H1 (cell line): ENCODE measurements around the gene ATXN2. TPM values are rescaled to one million over a fixed set of nuclear protein-coding genes. Genes with fewer than 3 reads are reported as not detected.

Source experiments
- CTCF ChIA-PET: fragments of 300-600 bp; sonication (Branson Sonifier 250); formaldehyde crosslinking; loops from one replicate; lab custom pipeline; 2021; ENCODE audit not compliant: partially characterized antibody; lab: Charles Lee
- POLR2A ChIA-PET: fragments of 300-600 bp; sonication (Branson Sonifier 250); formaldehyde crosslinking; loops from one replicate; lab custom pipeline; 2021; ENCODE audit warnings: inconsistent platforms; ENCODE audit not compliant: partially characterized antibody; lab: Charles Lee
- DNase-seq, 2 experiments: peaks; one replicate each; pipeline versions ENCODE4 v3.0.0 to v3.0.0-alpha.2; 2010 to 2022; ENCODE audit warnings: low spot score in 2 of 2, low read depth in 1 of 2, mixed read lengths in 1 of 2
- FAIRE-seq: peaks from 2 replicates; lab custom pipeline; 2011; peaks lifted over from hg19 to GRCh38; lab: Jason Lieb, UNC
- H2AFZ ChIP-seq: 2 replicates; pipeline ENCODE4 v1.8.1; 2012; ENCODE audit warnings: low read length, inconsistent platforms
- H2AK5ac ChIP-seq: 2 replicates; pipeline ENCODE4 v1.6.1; 2013; ENCODE audit warnings: low read depth, low read length
- H2BK120ac ChIP-seq: replicated peaks from 2 replicates; pipeline ENCODE3; 2013; ENCODE audit warnings: low read depth, low read length, inconsistent platforms
- H2BK12ac ChIP-seq: 2 replicates; pipeline ENCODE4 v1.6.1; 2013; ENCODE audit warnings: low read depth, low read length
- H2BK15ac ChIP-seq: 2 replicates; pipeline ENCODE4 v1.6.1; 2013; ENCODE audit warnings: low read length
- H2BK20ac ChIP-seq: 2 replicates; pipeline ENCODE4 v1.6.1; 2013; ENCODE audit warnings: low read length
- H2BK5ac ChIP-seq: 2 replicates; pipeline ENCODE4 v1.6.1; 2013; ENCODE audit warnings: low read depth, low read length
- H3K14ac ChIP-seq: 2 replicates; pipeline ENCODE4 v1.6.1; 2013; ENCODE audit warnings: inconsistent platforms; ENCODE audit not compliant: insufficient read length
- H3K18ac ChIP-seq: 2 replicates; pipeline ENCODE4 v1.6.1; 2013; ENCODE audit warnings: low read length; ENCODE audit errors: extremely low read depth
- H3K23ac ChIP-seq: 2 replicates; pipeline ENCODE4 v1.6.1; 2013; ENCODE audit warnings: inconsistent platforms; ENCODE audit not compliant: insufficient read length
- H3K23me2 ChIP-seq: 2 replicates; pipeline ENCODE4 v1.6.1; 2013; ENCODE audit warnings: low read depth, low read length
- H3K27ac ChIP-seq: 2 replicates; pipeline ENCODE4 v1.6.1; 2011; ENCODE audit warnings: low read depth, low read length, inconsistent platforms
- H3K27me3 ChIP-seq, 4 experiments: replicated peaks in 1 of 4; 1 replicate in 1 of 4; 2 replicates in 3 of 4; pipeline versions ENCODE4 v1.6.1 to v1.8.1; 2011 to 2013; ENCODE audit warnings: low read length in 3 of 4, mild to moderate bottlenecking in 3 of 4, inconsistent platforms in 2 of 4, mixed read lengths in 2 of 4, moderate library complexity in 1 of 4; ENCODE audit not compliant: control insufficient read depth in 3 of 4, insufficient read depth in 3 of 4; ENCODE audit errors: extremely low read depth in 1 of 4
- H3K36me3 ChIP-seq, 4 experiments: 2 replicates each; pipeline versions ENCODE4 v1.6.1 to v1.8.1; 2011 to 2013; ENCODE audit warnings: mild to moderate bottlenecking in 4 of 4, low read length in 3 of 4, moderate library complexity in 2 of 4, control low read depth in 1 of 4, inconsistent platforms in 1 of 4; ENCODE audit not compliant: insufficient read depth in 4 of 4, control insufficient read depth in 2 of 4
- H3K4ac ChIP-seq: replicated peaks from 2 replicates; pipeline ENCODE3; 2013; ENCODE audit warnings: low read length, low read depth, mixed read lengths, inconsistent platforms; ENCODE audit not compliant: insufficient read length
- H3K4me1 ChIP-seq, 4 experiments: replicated peaks in 1 of 4; 1 replicate in 1 of 4; 2 replicates in 3 of 4; pipeline versions ENCODE4 v1.6.1 to v1.8.1; 2011 to 2013; ENCODE audit warnings: low read length in 3 of 4, inconsistent platforms in 2 of 4, mixed read lengths in 1 of 4; ENCODE audit not compliant: insufficient read depth in 4 of 4, control insufficient read depth in 3 of 4
- H3K4me2 ChIP-seq, 2 experiments: 2 replicates each; pipeline versions ENCODE4 v1.6.1 to v1.8.1; 2011 to 2013; ENCODE audit warnings: low read depth in 2 of 2, low read length in 2 of 2, control low read depth in 1 of 2, inconsistent platforms in 1 of 2, mild to moderate bottlenecking in 1 of 2; ENCODE audit not compliant: insufficient read depth in 1 of 2
- H3K4me3 ChIP-seq, 4 experiments: fragments of 200-600, 300-600 bp in 1 of 4; sonication (generic), shearing (Covaris generic), sonication (Bioruptor Twin) in 1 of 4; 2 replicates each; pipeline versions ENCODE4 v1.5.1 to v1.8.1; 2011 to 2016; ENCODE audit warnings: low read length in 4 of 4, low read depth in 3 of 4, control low read depth in 2 of 4, inconsistent platforms in 2 of 4, mild to moderate bottlenecking in 2 of 4, mixed read lengths in 1 of 4, moderate library complexity in 1 of 4; ENCODE audit not compliant: insufficient read depth in 2 of 4; ENCODE audit errors: extremely low read depth in 1 of 4
- H3K56ac ChIP-seq: replicated peaks from 2 replicates; pipeline ENCODE3; 2013; ENCODE audit warnings: low read depth, mild to moderate bottlenecking, mixed read lengths, low read length, inconsistent platforms; ENCODE audit not compliant: insufficient read length
- H3K79me1 ChIP-seq: 2 replicates; pipeline ENCODE4 v1.6.1; 2013; ENCODE audit warnings: low read depth, low read length, control low read depth
- H3K79me2 ChIP-seq, 2 experiments: 2 replicates each; pipeline versions ENCODE4 v1.6.1 to v1.8.1; 2012 to 2013; ENCODE audit warnings: low read length in 2 of 2, mild to moderate bottlenecking in 2 of 2, inconsistent platforms in 1 of 2; ENCODE audit not compliant: insufficient read depth in 2 of 2, control insufficient read depth in 1 of 2
- H3K9ac ChIP-seq, 4 experiments: replicated peaks in 1 of 4; 1 replicate in 1 of 4; 2 replicates in 3 of 4; pipeline versions ENCODE4 v1.6.1 to v1.8.1; 2011 to 2013; ENCODE audit warnings: low read depth in 3 of 4, low read length in 3 of 4, control low read depth in 2 of 4, mild to moderate bottlenecking in 2 of 4, moderate library complexity in 2 of 4, inconsistent platforms in 1 of 4; ENCODE audit errors: extremely low read depth in 1 of 4
- H3K9me3 ChIP-seq, 2 experiments: 2 replicates each; pipeline versions ENCODE4 v1.6.1 to v1.8.1; 2012 to 2013; ENCODE audit warnings: mild to moderate bottlenecking in 2 of 2, moderate library complexity in 2 of 2, control low read depth in 1 of 2, inconsistent platforms in 1 of 2, low read depth in 1 of 2, low read length in 1 of 2, mixed read lengths in 1 of 2; ENCODE audit not compliant: insufficient read depth in 2 of 2
- H4K20me1 ChIP-seq, 2 experiments: replicated peaks in 1 of 2; 2 replicates each; pipeline versions ENCODE3 to v1.8.1; 2011 to 2013; ENCODE audit warnings: inconsistent platforms in 2 of 2, low read length in 2 of 2, mild to moderate bottlenecking in 1 of 2; ENCODE audit not compliant: insufficient read depth in 2 of 2, control insufficient read depth in 1 of 2
- H4K5ac ChIP-seq: 2 replicates; pipeline ENCODE4 v1.6.1; 2013; ENCODE audit warnings: low read length, low read depth, mixed read lengths, inconsistent platforms; ENCODE audit not compliant: insufficient read length
- H4K8ac ChIP-seq: 2 replicates; pipeline ENCODE4 v1.8.0; 2013; ENCODE audit warnings: mild to moderate bottlenecking, moderate library complexity, low read length, inconsistent platforms; ENCODE audit not compliant: insufficient read depth; ENCODE audit errors: extremely low read depth
- H4K91ac ChIP-seq: replicated peaks from 2 replicates; pipeline ENCODE3; 2013; ENCODE audit warnings: low read length, mixed read lengths, inconsistent platforms; ENCODE audit not compliant: insufficient read length
- CHD1 ChIP-seq: IDR thresholded peaks from 2 replicates; pipeline ENCODE4 v1.6.1; 2012; ENCODE audit warnings: low read depth, low read length, improper control_type of control experiment
- GTF2F1 ChIP-seq: IDR thresholded peaks from 2 replicates; pipeline ENCODE4 v1.6.1; 2012; ENCODE audit warnings: low read depth, low read length, improper control_type of control experiment, borderline replicate concordance
- JUN ChIP-seq: IDR thresholded peaks from 2 replicates; pipeline ENCODE4 v1.6.1; 2011; ENCODE audit warnings: low read depth, mild to moderate bottlenecking, improper control_type of control experiment, low read length
- POLR2AphosphoS5 ChIP-seq: IDR thresholded peaks from 2 replicates; pipeline ENCODE4 v1.6.1; 2011; ENCODE audit warnings: low read depth, low read length
- SIX5 ChIP-seq: IDR thresholded peaks from 2 replicates; pipeline ENCODE4 v1.6.1; 2011; ENCODE audit warnings: mild to moderate bottlenecking, low read depth, low read length
- SRF ChIP-seq: IDR thresholded peaks from 2 replicates; pipeline ENCODE4 v1.6.1; 2011; ENCODE audit warnings: mild to moderate bottlenecking, low read depth, low read length, moderate library complexity
- TCF12 ChIP-seq: IDR thresholded peaks from 2 replicates; pipeline ENCODE4 v1.6.1; 2011; ENCODE audit warnings: low read depth, mild to moderate bottlenecking, low read length
- WGBS, 2 experiments: shearing (Covaris generic) in 1 of 2; methylation state at CpG; one replicate each; pipeline versions ENCODE4 v1.1.6 to v1.1.7; 2013 to 2015; ENCODE audit warnings: low lambda C conversion rate in 2 of 2, mixed read lengths in 2 of 2, inconsistent platforms in 1 of 2, low coverage in 1 of 2, missing lambda C conversion rate in 1 of 2; ENCODE audit not compliant: insufficient replicate concordance in 2 of 2, insufficient coverage in 1 of 2, insufficient read length in 1 of 2; ENCODE audit errors: extremely low coverage in 1 of 2, missing lambda C conversion rate in 1 of 2; 5-methylcytosine and 5-hydroxymethylcytosine counted together
- polyA plus RNA-seq, 7 experiments: library from polyadenylated mRNA; depleted of rRNA in 3 of 7; stranded (reverse) in 5 of 7; unstranded in 2 of 7; fragments of >200 nt in 5 of 7; fragments of 200-250 nt in 2 of 7; gene quantifications; 1 replicate in 5 of 7; 2 replicates in 1 of 7; 4 replicates in 1 of 7; pipeline versions ENCODE4 v1.2.1 to v1.2.3, GENCODE V29; 2011 to 2013; ENCODE audit warnings: missing spikeins in 2 of 7, mixed read lengths in 2 of 7
- total RNA-seq: library from RNA; stranded (reverse); fragmentation: NEBNext Ultra II Directional; extraction: Animal tissue kit (Norgen Biotek cat#: 25700); gene quantifications from 2 replicates; pipeline ENCODE4 v1.2.1, GENCODE V29; 2021

The ATXN2 gene
- total and polyA plus RNA-seq, 2 of the 8 experiments (the other 6 are each of a cell fraction or from before 2014, with no cell fraction given) = 46.6 to 80.7 TPM

DNA sequence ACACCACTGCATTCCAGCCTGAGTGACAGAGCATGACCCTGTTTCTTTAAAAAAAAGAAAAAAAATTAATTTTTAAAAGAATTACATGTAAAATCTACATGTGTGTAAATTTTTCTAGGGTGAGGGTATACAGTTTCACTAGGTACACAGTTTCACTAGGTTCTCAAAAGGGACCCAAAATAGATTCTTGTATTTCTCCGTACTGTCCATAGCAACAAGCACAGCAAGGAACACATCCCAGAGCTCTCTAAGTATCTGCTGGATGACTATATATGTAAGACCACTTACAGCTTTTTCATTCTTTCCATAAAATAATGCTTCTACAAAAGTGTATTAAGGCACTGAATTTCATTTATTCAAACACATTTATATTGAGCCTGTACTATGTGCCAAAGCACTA, 55.1 kb downstream of the ATXN2 start:
- no peak overlapping the region for H2BK120ac ChIP-seq
- H3K36me3 ChIP-seq = peaks cover 0 to 27% (median 6%) of the 10 kb centered on the region in 4 experiments; a peak in 5 of 8 replicates
- no peak overlapping the region for H2BK5ac ChIP-seq
- H3K4me1 ChIP-seq = no peaks in the 10 kb centered on the region
- 91% methylated on average over 1 of the region's 1 CpG; no CpG with 5 or more reads in 1 of the 2 experiments for WGBS, 2 experiments
- H3K14ac ChIP-seq = no peak overlapping the region
- no peak for FAIRE-seq
- ChIA-PET CTCF (interaction anchor here (1.3 kb wide), 1 partner anchor 210 kb away, joined by 3 read pairs; no protein-coding TSS in a partner anchor), POLR2A (no interaction called here)
- H3K27ac ChIP-seq = no peak overlapping the region
- H3K23ac ChIP-seq = no peak overlapping the region
- no peak overlapping the region for H2BK15ac ChIP-seq
- H4K8ac ChIP-seq = no peak overlapping the region
- no peak overlapping the region for H4K91ac ChIP-seq
- H3K9me3 ChIP-seq = no peaks in the 10 kb centered on the region
- H3K9ac ChIP-seq = no peak overlapping the region
- H3K27me3 ChIP-seq = no peaks in the 10 kb centered on the region
- no peak overlapping the region for H3K18ac ChIP-seq
- no peak overlapping the region for H2BK20ac ChIP-seq
- H3K56ac ChIP-seq = no peak overlapping the region
- H4K5ac ChIP-seq = no peak overlapping the region
- no peaks in the 10 kb centered on the region for H3K23me2 ChIP-seq
- H3K4me3 ChIP-seq = no peak overlapping the region
- TF ChIP-seq TCF12 = no peak
- no peak for TF ChIP-seq JUN
- no peak for TF ChIP-seq GTF2F1
- TF ChIP-seq SIX5 = no peak
- no peak for TF ChIP-seq SRF
- TF ChIP-seq POLR2AphosphoS5 = no peak
- TF ChIP-seq CHD1 = no peak
- no peak overlapping the region for H3K4ac ChIP-seq
- H2AFZ ChIP-seq = no peak overlapping the region
- H2AK5ac ChIP-seq = no peak overlapping the region
- H2BK12ac ChIP-seq = no peak overlapping the region
- 0 out of 4 replicates have a peak, but pooled peaks cover 0 to 2% of the 10 kb centered on the region in 2 experiments for H3K79me2 ChIP-seq
- peaks cover 0 to 1% of the 10 kb centered on the region in 2 experiments for H4K20me1 ChIP-seq
- DNase-seq = no peak
- H3K79me1 ChIP-seq = no peaks in the 10 kb centered on the region
- H3K4me2 ChIP-seq = no peak overlapping the region
